ENCODE measurements around the gene FGF14.

Gene FGF14

GRCh38 chr13:102177431-102177830, 224.4 kb downstream of the FGF14 start:
- H3K27ac ChIP-seq (ENCODE audit: low read length) = no peak overlapping the region
- H3K27me3 ChIP-seq (ENCODE audit: low read depth, low read length) = no peaks in the 10 kb centered on the region
- H3K4me1 ChIP-seq (ENCODE audit: low read length) = no peaks in the 10 kb centered on the region
- no peak overlapping the region for H3K4me2 ChIP-seq (ENCODE audit: low read length)
- no peaks in the 10 kb centered on the region for H3K36me3 ChIP-seq (replicated peaks; ENCODE audit: low read depth, low read length)
- no peaks in the 10 kb centered on the region for H3K9me3 ChIP-seq (ENCODE audit: insufficient read depth, low read length)
- no peak overlapping the region for H2AFZ ChIP-seq (ENCODE audit: low read depth, low read length)
- H4K20me1 ChIP-seq (ENCODE audit: insufficient read depth, low read length) = no peaks in the 10 kb centered on the region
- no peaks in the 10 kb centered on the region for H3K79me2 ChIP-seq (ENCODE audit: low read length)
- no peak for TF ChIP-seq CTCF (IDR thresholded peaks at IDR 0.05; ENCODE audit: low read depth, low read length)
- no peak for TF ChIP-seq EZH2phosphoT487 (IDR thresholded peaks at IDR 0.05; ENCODE audit: low read depth)
- no peak overlapping the region for H3K9ac ChIP-seq (ENCODE audit: low read length)
- no peak overlapping the region for H3K4me3 ChIP-seq (ENCODE audit: low read length)

- no peak overlapping the region for H3K9ac ChIP-seq (ENCODE audit: low read length)
- H3K9me3 ChIP-seq (ENCODE audit: insufficient read depth, low read length) = no peaks in the 10 kb centered on the region
- H4K20me1 ChIP-seq (ENCODE audit: insufficient read depth, low read length) = no peaks in the 10 kb centered on the region
- no peak overlapping the region for H3K4me3 ChIP-seq (ENCODE audit: low read length)
- H3K27me3 ChIP-seq (ENCODE audit: low read depth, low read length) = no peaks in the 10 kb centered on the region
- H3K4me1 ChIP-seq (ENCODE audit: low read length) = no peaks in the 10 kb centered on the region
- no peak overlapping the region for H3K27ac ChIP-seq (ENCODE audit: low read length)
- H3K4me2 ChIP-seq (ENCODE audit: low read length) = no peak overlapping the region
- no peaks in the 10 kb centered on the region for H3K36me3 ChIP-seq (replicated peaks; ENCODE audit: low read depth, low read length)
- no peak overlapping the region for H2AFZ ChIP-seq (ENCODE audit: low read depth, low read length)
- no peaks in the 10 kb centered on the region for H3K79me2 ChIP-seq (ENCODE audit: low read length)
- no peak for TF ChIP-seq CTCF (IDR thresholded peaks at IDR 0.05; ENCODE audit: low read depth, low read length)
- TF ChIP-seq EZH2phosphoT487 (IDR thresholded peaks at IDR 0.05; ENCODE audit: low read depth) = no peak
These were observed 225.0 kb downstream of the FGF14 start for GRCh38 chr13:102176846-102177245.

GRCh38 chr13:102172406-102172805, 229.4 kb downstream of the FGF14 start:
- no peak for TF ChIP-seq EZH2phosphoT487 (IDR thresholded peaks at IDR 0.05; ENCODE audit: low read depth)
- TF ChIP-seq CTCF (IDR thresholded peaks at IDR 0.05; ENCODE audit: low read depth, low read length) = no peak
- Histone ChIP-seq H3K27me3 (ENCODE audit: low read depth, low read length) (no peaks in the 10 kb centered on the region), H3K79me2 (ENCODE audit: low read length) (no peaks in the 10 kb centered on the region), H3K9me3 (ENCODE audit: insufficient read depth, low read length) (no peaks in the 10 kb centered on the region), H3K4me3 (ENCODE audit: low read length) (no peak overlapping the region), H3K4me1 (ENCODE audit: low read length) (no peaks in the 10 kb centered on the region), H3K27ac (ENCODE audit: low read length) (no peak overlapping the region), H3K4me2 (ENCODE audit: low read length) (no peak overlapping the region), H3K9ac (ENCODE audit: low read length) (no peak overlapping the region), H4K20me1 (ENCODE audit: insufficient read depth, low read length) (no peaks in the 10 kb centered on the region), H3K36me3 (replicated peaks; ENCODE audit: low read depth, low read length) (no peaks in the 10 kb centered on the region), H2AFZ (ENCODE audit: low read depth, low read length) (no peak overlapping the region)

- Histone ChIP-seq H3K4me3 (ENCODE audit: low read length) (no peak overlapping the region), H3K79me2 (ENCODE audit: low read length) (no peaks in the 10 kb centered on the region), H3K9ac (ENCODE audit: low read length) (no peak overlapping the region), H3K4me1 (ENCODE audit: low read length) (no peaks in the 10 kb centered on the region), H2AFZ (ENCODE audit: low read depth, low read length) (no peak overlapping the region), H3K36me3 (replicated peaks; ENCODE audit: low read depth, low read length) (no peaks in the 10 kb centered on the region), H4K20me1 (ENCODE audit: insufficient read depth, low read length) (no peaks in the 10 kb centered on the region), H3K4me2 (ENCODE audit: low read length) (no peak overlapping the region), H3K27ac (ENCODE audit: low read length) (no peak overlapping the region), H3K27me3 (ENCODE audit: low read depth, low read length) (no peaks in the 10 kb centered on the region), H3K9me3 (ENCODE audit: insufficient read depth, low read length) (no peaks in the 10 kb centered on the region)
- no peak for TF ChIP-seq CTCF (IDR thresholded peaks at IDR 0.05; ENCODE audit: low read depth, low read length)
- TF ChIP-seq EZH2phosphoT487 (IDR thresholded peaks at IDR 0.05; ENCODE audit: low read depth) = no peak
These were observed 231.5 kb downstream of the FGF14 start for GRCh38 chr13:102170305-102170704.
